Muscle layer of colon (tissue), 2 donors: ENCODE data around the gene INTS6L.

Source experiments
- H3K27ac ChIP-seq: one replicate; pipeline ENCODE4 v1.7.0; 2013; ENCODE audit warnings: low read depth, mild to moderate bottlenecking, low read length, moderate library complexity
- H3K27me3 ChIP-seq, 2 donors: one replicate each; pipeline ENCODE4 v1.7.0; 2013; ENCODE audit warnings: low read length in 2 of 2, mild to moderate bottlenecking in 2 of 2; ENCODE audit not compliant: insufficient read depth in 2 of 2, control insufficient read depth in 1 of 2
- H3K36me3 ChIP-seq: one replicate; pipeline ENCODE4 v1.7.0; 2013; ENCODE audit warnings: mild to moderate bottlenecking, low read length; ENCODE audit not compliant: insufficient read depth
- H3K4me1 ChIP-seq: one replicate; pipeline ENCODE4 v1.7.0; 2013; ENCODE audit warnings: mild to moderate bottlenecking, low read length; ENCODE audit not compliant: insufficient read depth
- H3K4me3 ChIP-seq, 2 donors: one replicate each; pipeline ENCODE4 v1.7.0; 2013; ENCODE audit warnings: low read length in 2 of 2, low read depth in 1 of 2, mild to moderate bottlenecking in 1 of 2, moderate library complexity in 1 of 2
- H3K9ac ChIP-seq: one replicate; pipeline ENCODE4 v1.7.0; 2013; ENCODE audit warnings: low read length
- H3K9me3 ChIP-seq: one replicate; pipeline ENCODE4 v1.7.0; 2013; ENCODE audit warnings: mild to moderate bottlenecking, low read length
- donor health status: abdominal sarcoma.
- donor health status: Adenocarcinoma of cecum.

INTS6L gene

DNA sequence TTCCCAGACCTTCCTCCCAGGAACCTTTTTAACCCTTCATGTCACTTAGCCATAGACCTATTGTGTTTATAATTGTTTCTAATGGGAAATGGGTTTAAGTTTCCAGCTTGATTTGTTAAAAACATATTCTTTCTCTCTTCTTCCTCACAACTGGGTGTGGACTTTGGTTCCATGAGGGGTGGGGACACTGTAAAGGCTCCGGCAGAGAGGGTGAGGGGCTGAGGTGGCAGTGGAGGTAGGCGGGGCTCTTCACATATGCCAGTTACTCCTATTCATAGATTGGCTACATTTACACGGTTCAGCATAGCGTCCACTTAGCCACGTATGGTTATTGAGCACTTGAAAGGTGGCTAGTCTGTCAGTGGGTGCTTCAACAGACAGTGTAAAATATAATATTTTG is 7.8 kb downstream of the INTS6L start:
- no peaks in the 10 kb centered on the region for H3K36me3 ChIP-seq
- no peaks in the 10 kb centered on the region for H3K27me3 ChIP-seq
- H3K27ac ChIP-seq, result no peak overlapping the region
- no peaks in the 10 kb centered on the region for H3K4me1 ChIP-seq
- no peaks in the 10 kb centered on the region for H3K9me3 ChIP-seq
- H3K9ac ChIP-seq, result no peak overlapping the region
- no peak overlapping the region for H3K4me3 ChIP-seq

- Histone ChIP-seq H3K4me1 (no peaks in the 10 kb centered on the region), H3K4me3 (no peak overlapping the region), H3K36me3 (no peaks in the 10 kb centered on the region), H3K9ac (no peak overlapping the region), H3K9me3 (no peaks in the 10 kb centered on the region), H3K27ac (no peak overlapping the region), H3K27me3 (no peaks in the 10 kb centered on the region)
These were observed 8.3 kb downstream of the INTS6L start for GRCh38 chrX:135528756-135529155.

- no peak overlapping the region for H3K9ac ChIP-seq
- H3K36me3 ChIP-seq, result no peaks in the 10 kb centered on the region
- H3K4me1 ChIP-seq, result no peaks in the 10 kb centered on the region
- no peaks in the 10 kb centered on the region for H3K9me3 ChIP-seq
- no peaks in the 10 kb centered on the region for H3K27me3 ChIP-seq
- H3K27ac ChIP-seq, result no peak overlapping the region
- H3K4me3 ChIP-seq, result no peak overlapping the region
These were observed 9.6 kb downstream of the INTS6L start for GRCh38 chrX:135530097-135530496.

DNA sequence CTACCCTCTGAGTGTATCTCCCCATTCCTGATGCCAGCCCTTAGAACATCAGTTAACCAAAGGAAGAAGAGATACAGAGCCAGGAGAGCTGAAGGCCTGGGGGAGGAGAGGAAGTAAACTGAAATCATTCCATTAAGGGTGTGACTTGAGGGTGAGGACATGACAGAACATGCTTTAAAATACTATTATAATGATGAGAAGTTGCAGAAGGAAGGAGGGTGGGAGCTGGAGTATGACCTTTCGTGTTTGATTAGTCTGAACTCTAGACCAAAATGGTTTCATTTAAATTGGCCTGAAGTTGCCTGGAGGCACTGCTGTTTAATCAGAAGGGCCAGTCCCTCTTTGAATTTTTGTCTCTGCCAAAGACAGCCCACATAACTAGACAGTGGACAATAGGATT is 11.4 kb downstream of the INTS6L start:
- H3K27ac ChIP-seq, result no peak overlapping the region
- H3K36me3 ChIP-seq, result no peaks in the 10 kb centered on the region
- H3K27me3 ChIP-seq, result no peaks in the 10 kb centered on the region
- H3K9ac ChIP-seq, result no peak overlapping the region
- no peak overlapping the region for H3K4me3 ChIP-seq
- H3K4me1 ChIP-seq, result no peaks in the 10 kb centered on the region
- H3K9me3 ChIP-seq, result no peaks in the 10 kb centered on the region

DNA sequence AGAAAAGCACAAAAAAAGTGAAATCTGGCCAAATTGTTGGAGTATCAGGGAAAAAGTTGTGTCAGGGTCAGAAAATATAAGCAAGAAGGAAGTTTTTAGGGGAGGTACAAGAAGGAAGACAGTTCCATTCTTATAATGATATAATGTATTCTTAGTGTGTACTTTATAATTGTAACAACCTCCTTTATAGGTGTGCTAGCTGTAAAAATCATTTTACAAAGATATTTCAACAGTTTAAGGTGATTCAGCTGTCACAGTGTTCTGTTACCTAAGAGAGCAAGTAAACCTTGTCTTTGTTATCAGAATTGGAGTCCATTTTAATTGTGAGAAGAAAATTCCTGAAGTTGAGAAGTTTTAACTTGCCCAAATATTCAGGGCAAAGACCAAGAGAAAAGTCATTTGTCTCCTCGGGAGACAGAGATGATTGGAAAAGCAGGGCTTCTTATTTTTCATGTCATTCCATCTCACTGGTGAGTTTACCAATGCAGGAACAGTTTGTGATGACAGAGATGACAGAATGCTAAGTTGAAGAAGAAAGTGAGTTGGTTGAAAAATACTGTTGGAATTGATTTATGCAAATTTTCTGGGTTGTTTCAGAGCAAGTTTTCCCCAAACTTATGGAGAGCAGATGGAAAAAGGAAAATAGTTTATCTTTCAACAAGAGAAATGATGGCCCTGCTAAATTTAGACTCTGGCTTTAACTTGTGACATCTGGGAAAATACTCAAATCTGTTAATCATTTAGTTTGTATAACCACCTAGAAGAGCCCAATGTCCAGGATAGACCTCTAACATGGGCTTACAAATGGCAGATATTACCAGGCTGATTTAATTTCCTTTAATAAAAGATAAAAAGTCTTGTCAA is 14.8 kb downstream of the INTS6L start:
- H3K27me3 ChIP-seq, result no peaks in the 10 kb centered on the region
- no peaks in the 10 kb centered on the region for H3K4me1 ChIP-seq
- H3K9me3 ChIP-seq, result no peaks in the 10 kb centered on the region
- no peak overlapping the region for H3K27ac ChIP-seq
- no peak overlapping the region for H3K4me3 ChIP-seq
- no peak overlapping the region for H3K9ac ChIP-seq
- H3K36me3 ChIP-seq, result no peaks in the 10 kb centered on the region

- no peaks in the 10 kb centered on the region for H3K36me3 ChIP-seq
- H3K4me3 ChIP-seq, result no peak overlapping the region
- H3K27me3 ChIP-seq, result no peaks in the 10 kb centered on the region
- no peak overlapping the region for H3K9ac ChIP-seq
- H3K4me1 ChIP-seq, result no peaks in the 10 kb centered on the region
- H3K9me3 ChIP-seq, result no peaks in the 10 kb centered on the region
- no peak overlapping the region for H3K27ac ChIP-seq
These were observed 16.4 kb downstream of the INTS6L start for GRCh38 chrX:135536877-135537276.

- Histone ChIP-seq H3K9ac (no peak overlapping the region), H3K4me1 (peaks cover 5% of the 10 kb centered on the region), H3K4me3 (no peak overlapping the region), H3K9me3 (no peaks in the 10 kb centered on the region), H3K36me3 (no peaks in the 10 kb centered on the region), H3K27ac (no peak overlapping the region), H3K27me3 (no peaks in the 10 kb centered on the region)
These were observed 20.9 kb downstream of the INTS6L start for GRCh38 chrX:135541351-135541750.

DNA sequence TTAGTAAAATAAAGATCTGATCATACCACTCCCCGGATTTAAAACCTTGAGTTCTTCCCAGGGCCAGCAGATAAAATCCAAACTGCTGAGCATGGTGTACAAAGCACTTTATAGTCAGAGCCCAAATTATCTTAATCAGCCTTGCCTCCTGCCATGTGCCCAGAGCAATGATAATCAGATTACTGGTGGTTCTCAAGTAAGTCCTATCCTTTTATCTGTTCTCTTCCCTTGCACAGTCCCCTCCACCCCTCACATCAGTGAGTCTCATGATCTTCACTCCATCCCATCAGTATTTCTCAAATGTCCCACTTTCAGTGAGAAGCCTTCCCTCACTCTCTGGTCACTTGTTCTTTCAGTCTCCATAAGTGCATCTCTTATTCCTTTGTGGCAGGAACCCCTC is 22.7 kb downstream of the INTS6L start:
- no peaks in the 10 kb centered on the region for H3K27me3 ChIP-seq
- no peak overlapping the region for H3K27ac ChIP-seq
- no peak overlapping the region for H3K9ac ChIP-seq
- H3K36me3 ChIP-seq, result peaks cover 3% of the 10 kb centered on the region
- H3K4me1 ChIP-seq, result peaks cover 5% of the 10 kb centered on the region
- H3K4me3 ChIP-seq, result no peak overlapping the region
- H3K9me3 ChIP-seq, result no peaks in the 10 kb centered on the region

DNA sequence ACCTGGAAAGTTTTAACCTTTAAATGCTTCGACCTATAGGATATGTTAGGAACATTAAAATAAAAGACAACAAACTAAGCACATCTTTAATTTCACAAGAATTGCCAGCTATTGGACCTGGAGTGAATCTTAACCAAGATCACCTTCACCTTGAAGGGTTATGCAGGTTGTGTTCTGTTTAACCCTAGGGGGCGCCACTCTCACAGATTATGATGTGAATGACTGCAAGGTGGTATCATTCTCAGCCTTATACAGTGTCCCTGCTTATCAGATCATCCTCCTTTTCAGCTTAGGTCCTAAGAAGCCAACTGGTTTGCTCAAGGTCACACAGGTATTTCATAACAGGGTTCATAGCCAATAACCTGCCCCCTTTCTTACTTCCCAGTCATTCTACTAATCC is 23.5 kb downstream of the INTS6L start:
- no peak overlapping the region for H3K4me3 ChIP-seq

GRCh38 chrX:135544338-135544948 is 24.0 kb downstream of the INTS6L start:
- Histone ChIP-seq H3K27me3 (no peaks in the 10 kb centered on the region), H3K36me3 (peaks cover 3% of the 10 kb centered on the region), H3K9ac (no peak overlapping the region), H3K9me3 (no peaks in the 10 kb centered on the region), H3K4me1 (peaks cover 5% of the 10 kb centered on the region), H3K27ac (no peak overlapping the region), H3K4me3 (no peak overlapping the region)

More for the DNA sequence above, 23.5 kb downstream of the INTS6L start:
- Histone ChIP-seq H3K27ac (no peak overlapping the region), H3K9ac (no peak overlapping the region), H3K27me3 (no peaks in the 10 kb centered on the region), H3K9me3 (no peaks in the 10 kb centered on the region), H3K4me1 (peaks cover 5% of the 10 kb centered on the region), H3K36me3 (peaks cover 3% of the 10 kb centered on the region)

- Histone ChIP-seq H3K4me1 (peaks cover 5% of the 10 kb centered on the region), H3K36me3 (peaks cover 3% of the 10 kb centered on the region), H3K27ac (no peak overlapping the region), H3K9ac (no peak overlapping the region), H3K9me3 (no peaks in the 10 kb centered on the region), H3K4me3 (no peak overlapping the region), H3K27me3 (no peaks in the 10 kb centered on the region)
These were observed 27.3 kb downstream of the INTS6L start for GRCh38 chrX:135547767-135548166.

DNA sequence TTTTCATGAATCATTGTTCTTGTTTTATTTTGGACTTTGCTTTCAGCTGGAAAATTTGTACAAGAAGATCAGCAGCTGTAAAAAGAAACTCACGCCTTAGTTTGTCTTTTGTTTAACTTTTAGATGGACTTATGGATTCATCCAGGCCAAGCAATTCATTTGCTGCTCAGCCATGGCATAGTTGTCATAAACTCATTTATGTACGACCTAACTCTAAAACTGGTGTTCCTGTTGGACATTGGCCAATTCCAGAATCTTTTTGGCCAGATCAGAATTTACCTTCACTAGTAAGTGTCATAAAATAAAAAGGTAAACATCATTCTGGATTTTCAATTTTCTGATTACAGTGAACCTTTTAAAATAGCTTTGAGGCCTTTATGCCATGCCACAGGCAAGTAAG is 29.1 kb downstream of the INTS6L start:
- Histone ChIP-seq H3K4me3 (no peak overlapping the region), H3K27ac (no peak overlapping the region), H3K9me3 (no peaks in the 10 kb centered on the region), H3K4me1 (peaks cover 2% of the 10 kb centered on the region), H3K9ac (no peak overlapping the region), H3K36me3 (peaks cover 3% of the 10 kb centered on the region), H3K27me3 (no peaks in the 10 kb centered on the region)
